HepG2 (cell line): Measurements from ENCODE around the gene PRKG1. TPM values are rescaled to one million over a fixed set of nuclear protein-coding genes. Genes with fewer than 3 reads are reported as not detected.

Experiments
- ATAC-seq: fragments of 200-7000 bp; cut with Tn5 transposase; 3 replicates; pipeline ENCODE4 v1.9.1; 2020; ENCODE audit warnings: mild to moderate bottlenecking, moderate library complexity
- BruUV-seq: library from RNA; stranded (reverse); fragments of 400-500 nt; replicated peaks from 2 replicates; lab custom pipeline; 2021; lab: Mats Ljungman, UMichigan
- CTCF ChIA-PET: fragments of 300-600 bp; formaldehyde crosslinking; extraction: SDS; loops from one replicate; lab custom pipeline; 2021; ENCODE audit warnings: low total read pairs, inconsistent platforms, low intra/inter-chr PET ratio; lab: Yijun Ruan, JAX
- POLR2A ChIA-PET: fragments of 350-600 bp; sonication (Branson Sonifier 250); formaldehyde crosslinking; loops from one replicate; lab custom pipeline; 2020; ENCODE audit warnings: antibody characterized with exemption, inconsistent platforms; lab: Yijun Ruan, JAX
- DNase-seq: peaks from one replicate; pipeline ENCODE4 v3.0.0-alpha.2; 2015; ENCODE audit warnings: low spot score
- FAIRE-seq: peaks from 3 replicates; lab custom pipeline; 2011; peaks lifted over from hg19 to GRCh38; lab: Jason Lieb, UNC
- H2AFZ ChIP-seq: one replicate; pipeline ENCODE4 v1.6.1; 2011; ENCODE audit warnings: low read length, inconsistent platforms
- H3K27ac ChIP-seq: fragments of 300-600 bp; 3 replicates; pipeline ENCODE4 v1.8.0; 2011; ENCODE audit warnings: mixed run types, mild to moderate bottlenecking, mixed read lengths, low read length, inconsistent platforms; ENCODE audit not compliant: insufficient read depth; ENCODE audit errors: extremely low read length
- H3K27me3 ChIP-seq, 2 experiments: fragments of 200-600 bp in 1 of 2; 2 replicates in 1 of 2; 3 replicates in 1 of 2; pipeline versions ENCODE4 v1.6.0 to v1.8.0; 2011; ENCODE audit warnings: low read length in 2 of 2, mild to moderate bottlenecking in 2 of 2, moderate library complexity in 2 of 2, inconsistent platforms in 1 of 2; ENCODE audit not compliant: insufficient read depth in 2 of 2, control insufficient read depth in 1 of 2
- H3K36me3 ChIP-seq, 2 experiments: fragments of 200-600 bp in 1 of 2; replicated peaks in 1 of 2; 2 replicates in 1 of 2; 3 replicates in 1 of 2; pipeline versions ENCODE4 v1.5.1 to v1.8.0; 2011; ENCODE audit warnings: low read length in 2 of 2, inconsistent platforms in 1 of 2; ENCODE audit not compliant: insufficient read depth in 2 of 2, control insufficient read depth in 1 of 2
- H3K4me1 ChIP-seq: 2 replicates; pipeline ENCODE4 v1.5.1; 2012; ENCODE audit warnings: low read length, inconsistent platforms; ENCODE audit not compliant: insufficient read depth
- H3K4me2 ChIP-seq: 2 replicates; pipeline ENCODE4 v1.6.0; 2011; ENCODE audit warnings: low read depth, low read length, inconsistent platforms
- H3K4me3 ChIP-seq, 3 experiments: fragments of 200-600 bp in 1 of 3; sonication (generic), shearing (Covaris generic) in 1 of 3; replicated peaks in 1 of 3; 2 replicates each; pipeline ENCODE4 v1.5.1; 2011 to 2016; ENCODE audit warnings: low read length in 3 of 3, inconsistent platforms in 2 of 3, low read depth in 2 of 3, mild to moderate bottlenecking in 2 of 3, control low read depth in 1 of 3, mixed read lengths in 1 of 3; ENCODE audit not compliant: insufficient read depth in 1 of 3
- H3K79me2 ChIP-seq: one replicate; pipeline ENCODE4 v1.6.1; 2011; ENCODE audit warnings: low read length, inconsistent platforms; ENCODE audit not compliant: insufficient read depth
- H3K9ac ChIP-seq: 2 replicates; pipeline ENCODE4 v1.6.0; 2011; ENCODE audit warnings: mild to moderate bottlenecking, low read depth, low read length, inconsistent platforms; ENCODE audit not compliant: insufficient read depth
- H3K9me3 ChIP-seq: 2 replicates; pipeline ENCODE4 v1.5.1; 2012; ENCODE audit warnings: mild to moderate bottlenecking, low read length
- H4K20me1 ChIP-seq: 2 replicates; pipeline ENCODE4 v1.6.0; 2011; ENCODE audit warnings: inconsistent platforms, mild to moderate bottlenecking, low read length, moderate library complexity; ENCODE audit not compliant: insufficient read depth
- GABPA ChIP-seq, 2 experiments: IDR thresholded peaks; 2 replicates each; pipeline ENCODE4 v1.6.1; 2011 to 2016; ENCODE audit warnings: low read depth in 2 of 2, low read length in 1 of 2, missing biosample characterization in 1 of 2, missing genetic modification characterization in 1 of 2
- KDM4B ChIP-seq: sonication (generic); formaldehyde crosslinking; IDR thresholded peaks from 2 replicates; pipeline ENCODE4 v1.4.0; 2020; ENCODE audit warnings: missing genetic modification reagents
- MAFF ChIP-seq: IDR thresholded peaks from 2 replicates; pipeline ENCODE4 v1.6.1; 2011; ENCODE audit warnings: low read depth, low read length, improper control_type of control experiment
- MAFK ChIP-seq, 2 experiments: IDR thresholded peaks in 1 of 2; conservative IDR thresholded peaks in 1 of 2; 2 replicates each; pipeline ENCODE4 v1.6.1; 2011; ENCODE audit warnings: improper control_type of control experiment in 2 of 2, low read length in 2 of 2
- PHF21A ChIP-seq: sonication (generic); formaldehyde crosslinking; IDR thresholded peaks from 2 replicates; pipeline ENCODE4 v1.5.0; 2020; ENCODE audit warnings: mild to moderate bottlenecking, missing genetic modification reagents
- SIN3A ChIP-seq: IDR thresholded peaks from 2 replicates; pipeline ENCODE4 v1.6.1; 2011; ENCODE audit warnings: low read depth, mild to moderate bottlenecking, control low read depth, low read length, borderline replicate concordance
- SNAI1 ChIP-seq: sonication (generic); formaldehyde crosslinking; IDR thresholded peaks from 2 replicates; pipeline ENCODE4 v1.5.0; 2020; ENCODE audit warnings: mild to moderate bottlenecking, missing genetic modification reagents, borderline replicate concordance
- ZFP90 ChIP-seq: sonication (generic); formaldehyde crosslinking; IDR thresholded peaks from 2 replicates; pipeline ENCODE4 v1.8.0; 2022; ENCODE audit warnings: missing genetic modification reagents, mild to moderate bottlenecking, inconsistent platforms, borderline replicate concordance
- ZKSCAN5 ChIP-seq: sonication (generic); formaldehyde crosslinking; IDR thresholded peaks from 2 replicates; pipeline ENCODE4 v1.5.1; 2020; ENCODE audit warnings: mild to moderate bottlenecking, missing genetic modification reagents
- ZNF207 ChIP-seq: fragments of 450-650 bp; IDR thresholded peaks from 2 replicates; pipeline ENCODE4 v1.6.1; 2016; ENCODE audit warnings: antibody characterized with exemption, borderline replicate concordance
- ZNF547 ChIP-seq: sonication (generic); formaldehyde crosslinking; IDR thresholded peaks from 2 replicates; pipeline ENCODE4 v1.5.1; 2020; ENCODE audit warnings: mild to moderate bottlenecking, missing genetic modification reagents
- ZNF761 ChIP-seq: sonication (generic); formaldehyde crosslinking; conservative IDR thresholded peaks from 2 replicates; pipeline ENCODE4 v1.4.0; 2020; ENCODE audit warnings: mild to moderate bottlenecking, missing genetic modification reagents
- ZNF850 ChIP-seq: sonication (generic); formaldehyde crosslinking; conservative IDR thresholded peaks from 2 replicates; pipeline ENCODE4 v1.9.0; 2021; ENCODE audit warnings: mild to moderate bottlenecking, missing genetic modification reagents
- WGBS: methylation state at CpG from one replicate; pipeline ENCODE4 v1.1.6; 2017; ENCODE audit warnings: low lambda C conversion rate; 5-methylcytosine and 5-hydroxymethylcytosine counted together
- in situ Hi-C: cut with HindIII; loops from 2 replicates; pipeline ENCODE4 v1.10.0; 2017; ENCODE audit warnings: low pct_unique_long_range_greater_than_20kb; ENCODE audit not compliant: extremely low pct_ligation_motif_present
- intact Hi-C: fragments of 100-400 bp; cut with micrococcal nuclease; formaldehyde crosslinking; loops from one replicate; pipeline ENCODE4 v1.10.0; 2022; ENCODE audit not compliant: unreplicated experiment
- polyA plus RNA-seq, 8 experiments: library from polyadenylated mRNA; depleted of rRNA in 3 of 8; stranded (reverse) in 7 of 8; unstranded in 1 of 8; fragments of >200 nt; fragmentation: Illumina TruSeq in 4 of 8; extraction: Trizol in 4 of 8; gene quantifications; 2 replicates each; pipeline versions ENCODE4 v1.2.1 to v1.2.3, GENCODE V29; 2011 to 2016; ENCODE audit warnings: low read depth in 4 of 8, missing spikeins in 1 of 8, mixed read lengths in 1 of 8; ENCODE audit not compliant: insufficient read depth in 1 of 8
- total RNA-seq, 5 experiments: library from RNA; depleted of rRNA; stranded (reverse); fragments of >200 nt; fragmentation: Illumina TruSeq; extraction: Trizol; gene quantifications; 2 replicates each; pipeline ENCODE4 v1.2.3, GENCODE V29; 2016; ENCODE audit warnings: low read depth in 1 of 5
- TF ChIP-seq, protein P1 (sequence below), 2 experiments: sonication (generic) in 1 of 2; formaldehyde crosslinking in 1 of 2; IDR thresholded peaks; 2 replicates each; pipeline versions ENCODE4 v1.4.0 to v1.6.1; 2016 to 2020; ENCODE audit warnings: borderline replicate concordance in 1 of 2, low read depth in 1 of 2, mild to moderate bottlenecking in 1 of 2, missing genetic modification reagents in 1 of 2

Gene PRKG1
- total and polyA plus RNA-seq, 2 of the 13 experiments (the other 11 are each of a cell fraction or from before 2014, with no cell fraction given): 0.01 TPM; not detected in 1

DNA sequence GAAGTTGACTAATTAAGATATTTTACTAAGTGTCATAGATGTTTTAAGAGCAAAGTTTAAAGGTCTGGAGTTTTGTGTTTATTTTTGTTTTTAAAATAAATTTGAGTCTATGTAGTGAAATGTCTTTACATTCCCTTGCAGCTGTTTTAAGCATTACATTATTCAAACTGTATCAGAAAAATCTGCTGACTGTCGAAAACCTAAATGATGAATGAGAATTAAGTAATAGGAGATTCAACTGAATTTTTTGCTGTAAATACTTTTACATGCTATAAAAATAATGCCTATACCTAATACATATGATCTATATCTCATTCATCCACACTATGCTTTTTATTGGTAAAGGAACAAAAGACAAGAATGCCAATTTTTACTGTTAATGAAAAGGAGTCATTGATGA, 397.9 kb downstream of the PRKG1 start:
- 3% methylated on average over 1 of the region's 1 CpG for WGBS
- no TSS peak for BruUV-seq
- Histone ChIP-seq H3K27ac (no peak overlapping the region), H3K9me3 (no peaks in the 10 kb centered on the region), H3K36me3 (no peaks in the 10 kb centered on the region), H3K79me2 (no peaks in the 10 kb centered on the region), H3K4me3 (no peak overlapping the region), H3K4me2 (no peak overlapping the region), H4K20me1 (no peaks in the 10 kb centered on the region), H3K4me1 (no peaks in the 10 kb centered on the region), H3K27me3 (no peaks in the 10 kb centered on the region), H2AFZ (no peak overlapping the region), H3K9ac (no peak overlapping the region)
- TF ChIP-seq ZNF850 (CRISPR knock-in tag): no peak
- no peak for TF ChIP-seq ZKSCAN5 (CRISPR knock-in tag)
- no peak for TF ChIP-seq ZFP90 (CRISPR knock-in tag)
- no peak for TF ChIP-seq SIN3A
- TF ChIP-seq, protein P1, sequence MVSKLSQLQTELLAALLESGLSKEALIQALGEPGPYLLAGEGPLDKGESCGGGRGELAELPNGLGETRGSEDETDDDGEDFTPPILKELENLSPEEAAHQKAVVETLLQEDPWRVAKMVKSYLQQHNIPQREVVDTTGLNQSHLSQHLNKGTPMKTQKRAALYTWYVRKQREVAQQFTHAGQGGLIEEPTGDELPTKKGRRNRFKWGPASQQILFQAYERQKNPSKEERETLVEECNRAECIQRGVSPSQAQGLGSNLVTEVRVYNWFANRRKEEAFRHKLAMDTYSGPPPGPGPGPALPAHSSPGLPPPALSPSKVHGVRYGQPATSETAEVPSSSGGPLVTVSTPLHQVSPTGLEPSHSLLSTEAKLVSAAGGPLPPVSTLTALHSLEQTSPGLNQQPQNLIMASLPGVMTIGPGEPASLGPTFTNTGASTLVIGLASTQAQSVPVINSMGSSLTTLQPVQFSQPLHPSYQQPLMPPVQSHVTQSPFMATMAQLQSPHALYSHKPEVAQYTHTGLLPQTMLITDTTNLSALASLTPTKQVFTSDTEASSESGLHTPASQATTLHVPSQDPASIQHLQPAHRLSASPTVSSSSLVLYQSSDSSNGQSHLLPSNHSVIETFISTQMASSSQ (IDR thresholded peaks at IDR 0.05; ENCODE audit: low read depth): no peak
- TF ChIP-seq, protein P1 (CRISPR knock-in tag; IDR thresholded peaks at IDR 0.05; ENCODE audit: borderline replicate concordance): no peak
- TF ChIP-seq KDM4B (CRISPR knock-in tag): no peak
- TF ChIP-seq ZNF207: no peak
- TF ChIP-seq GABPA (IDR thresholded peaks at IDR 0.05; ENCODE audit: low read depth, low read length): no peak
- TF ChIP-seq GABPA (CRISPR knock-in tag; IDR thresholded peaks at IDR 0.05; ENCODE audit: low read depth): no peak
- peak in 1 of 2 experiments; percentile 68; a peak in 3 of 4 replicates for TF ChIP-seq MAFK (conservative IDR thresholded peaks at IDR 0.05 in 1 of 2, IDR thresholded peaks at IDR 0.05 in 1 of 2; ENCODE audit: low read length in 2 of 2)
- no peak for TF ChIP-seq PHF21A (CRISPR knock-in tag)
- TF ChIP-seq ZNF547 (CRISPR knock-in tag): no peak
- TF ChIP-seq MAFF: peak; percentile 53; the same call in 1 of the 2 replicates
- TF ChIP-seq ZNF761: no peak
- no peak for TF ChIP-seq SNAI1
- in situ Hi-C loops (no loop called here), intact Hi-C loops (no loop called here)
- DNase-seq (no peak), ATAC-seq (no peak), FAIRE-seq (no peak)
- POLR2A ChIA-PET: no interaction called here
- CTCF ChIA-PET: no interaction called here
